Measurements from ENCODE around the gene ORM2.

ORM2 gene

GRCh38 chr9:114302727-114303126 lies 26.9 kb upstream of the ORM2 start:
- H3K36me3 ChIP-seq (ENCODE audit: insufficient read depth), result no peaks in the 10 kb centered on the region
- TF ChIP-seq, protein P1, sequence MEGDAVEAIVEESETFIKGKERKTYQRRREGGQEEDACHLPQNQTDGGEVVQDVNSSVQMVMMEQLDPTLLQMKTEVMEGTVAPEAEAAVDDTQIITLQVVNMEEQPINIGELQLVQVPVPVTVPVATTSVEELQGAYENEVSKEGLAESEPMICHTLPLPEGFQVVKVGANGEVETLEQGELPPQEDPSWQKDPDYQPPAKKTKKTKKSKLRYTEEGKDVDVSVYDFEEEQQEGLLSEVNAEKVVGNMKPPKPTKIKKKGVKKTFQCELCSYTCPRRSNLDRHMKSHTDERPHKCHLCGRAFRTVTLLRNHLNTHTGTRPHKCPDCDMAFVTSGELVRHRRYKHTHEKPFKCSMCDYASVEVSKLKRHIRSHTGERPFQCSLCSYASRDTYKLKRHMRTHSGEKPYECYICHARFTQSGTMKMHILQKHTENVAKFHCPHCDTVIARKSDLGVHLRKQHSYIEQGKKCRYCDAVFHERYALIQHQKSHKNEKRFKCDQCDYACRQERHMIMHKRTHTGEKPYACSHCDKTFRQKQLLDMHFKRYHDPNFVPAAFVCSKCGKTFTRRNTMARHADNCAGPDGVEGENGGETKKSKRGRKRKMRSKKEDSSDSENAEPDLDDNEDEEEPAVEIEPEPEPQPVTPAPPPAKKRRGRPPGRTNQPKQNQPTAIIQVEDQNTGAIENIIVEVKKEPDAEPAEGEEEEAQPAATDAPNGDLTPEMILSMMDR (conservative IDR thresholded peaks at IDR 0.05; ENCODE audit: low read depth, low read length), result no peak
- H3K4me3 ChIP-seq (IDR thresholded peaks at IDR 0.05; ENCODE audit: insufficient read depth, low read depth, low read length), result no peak overlapping the region
- no peaks in the 10 kb centered on the region for H4K20me1 ChIP-seq (ENCODE audit: insufficient read depth)
- no peak overlapping the region for H2AFZ ChIP-seq (ENCODE audit: low read depth)
- no peak overlapping the region for H3K4me2 ChIP-seq
- H3K27ac ChIP-seq, result no peak overlapping the region
- no peak overlapping the region for H3K9ac ChIP-seq
- H3K4me1 ChIP-seq (ENCODE audit: low read depth, poor library complexity, severe bottlenecking), result no peaks in the 10 kb centered on the region
- H3K27me3 ChIP-seq (ENCODE audit: insufficient read depth, low read depth), result no peaks in the 10 kb centered on the region
- H3K79me2 ChIP-seq (ENCODE audit: insufficient read depth, low read depth), result no peaks in the 10 kb centered on the region

DNA sequence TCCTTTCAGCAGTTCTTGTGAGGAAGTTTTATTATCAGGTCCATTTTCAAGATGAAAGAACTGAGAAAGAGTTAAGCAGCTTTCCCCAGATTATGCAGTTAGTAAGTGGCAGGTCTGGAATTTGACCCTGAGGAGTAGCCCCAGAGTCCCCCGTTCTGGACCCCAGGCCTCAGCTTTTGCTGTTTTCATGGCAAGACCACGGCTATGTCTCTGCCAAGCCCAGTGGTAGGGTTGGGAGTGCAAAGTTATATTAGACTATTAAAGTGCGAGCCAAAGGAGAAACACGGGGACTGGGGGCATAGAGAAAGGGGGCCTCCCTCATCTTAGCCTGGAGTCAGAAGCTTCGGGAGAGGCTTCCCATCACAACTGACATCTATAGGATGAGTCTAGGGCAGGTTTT lies 26.1 kb upstream of the ORM2 start:
- H3K27me3 ChIP-seq (ENCODE audit: insufficient read depth, low read depth), result no peaks in the 10 kb centered on the region
- H3K4me3 ChIP-seq (IDR thresholded peaks at IDR 0.05; ENCODE audit: insufficient read depth, low read depth, low read length), result no peak overlapping the region
- no peak overlapping the region for H2AFZ ChIP-seq (ENCODE audit: low read depth)
- no peaks in the 10 kb centered on the region for H3K4me1 ChIP-seq (ENCODE audit: low read depth, poor library complexity, severe bottlenecking)
- no peak overlapping the region for H3K9ac ChIP-seq
- H3K27ac ChIP-seq, result no peak overlapping the region
- no peaks in the 10 kb centered on the region for H3K79me2 ChIP-seq (ENCODE audit: insufficient read depth, low read depth)
- no peaks in the 10 kb centered on the region for H3K36me3 ChIP-seq (ENCODE audit: insufficient read depth)
- no peak overlapping the region for H3K4me2 ChIP-seq
- no peaks in the 10 kb centered on the region for H4K20me1 ChIP-seq (ENCODE audit: insufficient read depth)
- TF ChIP-seq, protein P1 (conservative IDR thresholded peaks at IDR 0.05; ENCODE audit: low read depth, low read length), result no peak

GRCh38 chr9:114303977-114304376 lies 25.7 kb upstream of the ORM2 start:
- no peak overlapping the region for H3K9ac ChIP-seq
- no peaks in the 10 kb centered on the region for H3K79me2 ChIP-seq (ENCODE audit: insufficient read depth, low read depth)
- no peak overlapping the region for H3K4me2 ChIP-seq
- no peaks in the 10 kb centered on the region for H3K36me3 ChIP-seq (ENCODE audit: insufficient read depth)
- H3K27ac ChIP-seq, result no peak overlapping the region
- H2AFZ ChIP-seq (ENCODE audit: low read depth), result no peak overlapping the region
- TF ChIP-seq, protein P1 (conservative IDR thresholded peaks at IDR 0.05; ENCODE audit: low read depth, low read length), result no peak
- H3K4me1 ChIP-seq (ENCODE audit: low read depth, poor library complexity, severe bottlenecking), result no peaks in the 10 kb centered on the region
- no peaks in the 10 kb centered on the region for H4K20me1 ChIP-seq (ENCODE audit: insufficient read depth)
- H3K4me3 ChIP-seq (IDR thresholded peaks at IDR 0.05; ENCODE audit: insufficient read depth, low read depth, low read length), result no peak overlapping the region
- H3K27me3 ChIP-seq (ENCODE audit: insufficient read depth, low read depth), result no peaks in the 10 kb centered on the region

GRCh38 chr9:114304416-114305188 lies 25.1 kb upstream of the ORM2 start:
- Histone ChIP-seq H3K9ac (no peak overlapping the region), H3K4me2 (no peak overlapping the region), H3K79me2 (ENCODE audit: insufficient read depth, low read depth) (no peaks in the 10 kb centered on the region), H3K27ac (no peak overlapping the region), H3K36me3 (ENCODE audit: insufficient read depth) (no peaks in the 10 kb centered on the region), H2AFZ (ENCODE audit: low read depth) (no peak overlapping the region), H3K4me1 (ENCODE audit: low read depth, poor library complexity, severe bottlenecking) (no peaks in the 10 kb centered on the region), H4K20me1 (ENCODE audit: insufficient read depth) (no peaks in the 10 kb centered on the region), H3K27me3 (ENCODE audit: insufficient read depth, low read depth) (no peaks in the 10 kb centered on the region), H3K4me3 (IDR thresholded peaks at IDR 0.05; ENCODE audit: insufficient read depth, low read depth, low read length) (no peak overlapping the region)
- TF ChIP-seq, protein P1 (conservative IDR thresholded peaks at IDR 0.05; ENCODE audit: low read depth, low read length), result no peak
